Fibroblast of lung (primary cell): ENCODE results near the gene GPR155.

Experiments
- CTCF ChIP-seq, 2 donors: IDR thresholded peaks in 1 of 2; conservative IDR thresholded peaks in 1 of 2; 1 replicate in 1 of 2; 2 replicates in 1 of 2; pipeline ENCODE4 v1.5.1; 2011 to 2012; ENCODE audit warnings: low read length in 2 of 2, control low read depth in 1 of 2, inconsistent platforms in 1 of 2, low read depth in 1 of 2, mild to moderate bottlenecking in 1 of 2
- EZH2 ChIP-seq: IDR thresholded peaks from 2 replicates; pipeline ENCODE4 v1.5.1; 2012; ENCODE audit warnings: low read length, control low read depth, mild to moderate bottlenecking; ENCODE audit errors: missing control alignments

- no peak for TF ChIP-seq EZH2
- no peak for TF ChIP-seq CTCF (conservative IDR thresholded peaks at IDR 0.05 in 1 of 2, IDR thresholded peaks at IDR 0.05 in 1 of 2; ENCODE audit: low read depth in 1 of 2, low read length in 2 of 2)
Observed at GRCh38 chr2:174412256-174412655, 74.6 kb downstream of the GPR155 start.
